ENCODE results near the gene MRPS23.
A peak's percentile ranks its signal among the peaks of the same experiment; 100 is the strongest.

The MRPS23 gene

DNA sequence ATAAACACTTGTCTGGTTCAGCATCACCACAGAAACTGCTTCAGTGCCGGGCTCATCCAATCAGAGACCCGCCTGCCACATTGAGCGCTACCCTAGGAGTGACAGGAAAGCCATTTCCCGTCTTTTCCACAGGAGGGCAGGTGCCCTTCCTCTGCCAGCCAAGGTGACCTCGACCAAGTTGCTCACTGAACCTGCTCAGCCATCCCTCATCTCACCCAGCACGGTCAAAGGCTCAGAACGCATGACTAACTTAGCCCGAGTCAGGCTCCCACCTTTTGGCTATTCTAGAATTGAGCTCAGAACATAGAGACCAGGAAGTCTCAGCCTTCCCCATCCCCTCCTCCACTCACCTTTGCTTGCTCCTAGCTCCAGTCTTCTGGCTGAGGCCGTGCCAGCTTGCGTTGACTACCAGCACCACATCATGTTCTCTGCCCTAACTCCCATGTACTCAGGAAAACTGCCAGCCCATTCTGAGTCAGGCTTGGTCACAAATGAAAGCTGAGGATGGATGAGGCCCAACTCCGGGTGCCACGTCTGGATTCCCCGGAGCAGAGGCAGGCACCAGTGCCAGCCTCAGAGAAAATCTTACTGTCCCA, 15.6 kb downstream of the MRPS23 start:
- no peak for DNase-seq

DNA sequence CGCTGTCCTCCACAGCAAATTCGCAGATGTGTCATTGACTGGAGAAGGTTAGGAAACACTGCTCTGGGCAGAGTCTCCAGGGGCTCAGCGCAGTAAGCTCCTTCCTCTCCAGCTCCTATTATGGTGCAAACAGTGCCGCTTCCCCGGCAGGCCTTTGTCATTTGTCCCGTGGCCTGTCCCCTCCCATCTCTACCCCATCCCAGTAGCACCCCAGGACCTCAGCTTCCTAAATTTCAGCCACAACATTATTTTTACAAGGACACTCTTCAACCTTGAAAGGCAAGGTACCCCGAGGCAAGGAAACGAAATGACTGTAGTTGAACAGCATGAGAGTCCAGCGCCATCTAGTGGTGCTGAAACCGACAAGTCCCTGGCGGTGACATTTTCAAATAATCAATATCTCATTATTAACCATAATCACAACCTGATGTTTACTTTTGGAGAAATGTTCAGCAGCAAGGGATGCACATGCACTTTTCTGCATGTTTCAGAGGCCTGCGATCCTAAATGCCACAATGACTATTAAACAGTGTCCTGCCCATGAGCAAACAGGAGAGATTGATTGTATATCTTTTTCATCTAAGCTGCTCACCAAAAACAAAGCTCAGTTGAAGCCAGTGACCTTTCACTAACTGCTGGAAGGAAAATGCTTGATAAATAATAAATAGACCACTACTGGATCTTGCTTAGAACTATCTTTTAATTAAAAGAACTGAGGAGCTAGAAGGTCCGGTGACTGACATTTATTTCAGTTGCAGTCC, 16.5 kb downstream of the MRPS23 start:
- DNase-seq = peak; percentile 59

DNA sequence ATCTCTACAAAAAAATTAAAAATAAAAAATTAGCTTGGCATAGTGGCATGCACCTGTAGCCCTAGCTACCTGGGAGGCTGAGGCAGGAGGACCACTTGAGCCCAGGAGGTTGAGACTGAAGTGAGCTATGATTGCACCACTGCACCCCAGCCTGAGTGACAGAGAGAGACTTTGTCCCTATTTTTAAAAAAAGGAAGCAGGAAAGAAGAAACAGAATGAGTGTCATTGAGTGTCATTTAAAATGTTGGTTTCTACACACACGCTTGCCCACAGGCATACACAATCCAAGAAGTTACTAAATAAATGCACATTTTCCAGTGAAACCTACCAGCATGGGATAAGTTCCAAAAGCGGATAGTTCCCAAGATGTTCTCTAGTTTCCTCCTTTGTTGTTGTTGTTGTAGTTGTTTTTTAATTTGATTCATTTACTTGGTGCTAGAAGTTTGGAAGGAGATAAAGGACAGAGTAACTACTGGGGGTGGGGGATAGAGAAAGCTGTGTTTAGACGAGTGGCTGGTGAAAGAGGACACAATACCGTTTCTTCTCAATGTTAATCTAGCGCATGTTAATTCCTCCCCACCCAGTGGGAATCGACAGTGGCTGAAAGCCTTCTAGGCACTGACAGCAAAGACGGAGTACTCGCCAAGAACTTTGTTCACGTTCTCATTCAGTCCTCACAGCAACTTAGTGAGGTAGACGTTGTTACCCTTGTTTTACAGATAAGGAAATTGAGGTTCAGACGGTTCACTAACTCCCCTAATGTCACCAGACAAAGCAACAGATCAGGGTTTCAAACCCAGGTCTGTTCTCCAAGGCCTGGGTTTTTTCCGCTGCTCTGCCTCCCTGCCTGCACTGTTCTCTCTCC, 17.3 kb downstream of the MRPS23 start:
- DNase-seq = no peak

DNA sequence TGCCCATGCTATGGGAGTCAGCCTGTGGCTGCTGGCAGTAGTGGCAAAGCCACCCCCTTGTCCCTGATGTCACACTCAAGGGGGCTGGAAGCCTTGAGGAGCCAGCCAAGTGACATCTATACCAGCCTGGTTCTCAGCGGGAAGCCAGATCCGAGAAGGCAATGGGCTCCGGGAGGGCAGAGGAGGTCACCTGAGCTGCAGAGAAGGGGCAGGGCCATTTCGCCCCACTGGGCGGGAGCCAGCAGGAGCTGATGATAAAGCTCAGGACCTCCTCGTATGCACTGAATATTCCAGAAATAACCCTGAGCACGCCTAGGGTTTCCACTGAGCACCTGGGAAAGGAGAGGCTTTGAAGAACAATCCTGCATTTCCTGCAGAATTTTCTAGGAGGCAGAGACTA, 19.0 kb downstream of the MRPS23 start:
- DNase-seq = no peak

DNA sequence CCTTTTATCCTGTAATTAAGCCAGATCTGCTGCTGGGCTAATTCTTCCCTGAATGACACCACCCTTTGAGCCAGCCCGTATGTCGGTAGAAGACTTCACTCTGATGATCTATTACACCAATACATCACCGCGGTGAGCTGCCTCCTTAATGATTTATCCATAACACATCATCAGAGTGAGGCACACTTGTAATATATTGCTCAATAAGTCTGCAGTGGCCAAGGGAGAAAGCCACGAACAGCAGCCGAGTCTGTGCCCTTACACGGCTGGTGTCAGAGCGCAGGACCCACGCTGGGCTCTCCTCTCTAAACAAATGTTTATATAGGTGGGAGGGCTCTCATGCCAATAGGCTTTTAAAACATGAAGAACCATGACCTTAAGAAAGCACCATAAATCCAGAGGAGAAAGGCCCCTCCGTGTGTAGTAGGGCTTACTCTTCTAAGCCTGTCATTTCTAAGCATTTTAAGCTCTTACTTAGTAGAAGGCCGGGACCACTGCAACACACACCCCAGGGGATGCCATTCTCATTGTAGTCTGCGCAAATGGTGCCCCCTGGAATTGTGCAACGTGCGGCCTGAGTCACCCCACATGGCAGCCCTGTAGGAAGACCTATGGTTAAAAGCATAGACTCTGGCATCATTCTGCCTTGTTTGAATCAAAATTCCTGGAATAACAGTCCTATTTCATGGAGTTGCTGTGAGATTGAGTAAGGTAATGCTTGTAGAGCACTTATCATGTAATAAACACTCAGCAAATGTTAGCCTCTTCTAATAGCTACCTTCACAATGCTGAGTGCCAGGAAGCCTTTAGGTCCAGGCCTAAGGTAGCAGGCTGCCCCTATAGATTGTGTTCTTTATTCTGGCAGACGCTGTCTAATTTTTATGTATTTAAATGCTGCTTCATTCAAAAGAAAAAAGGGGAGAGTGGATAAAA, 26.1 kb downstream of the MRPS23 start:
- no peak for DNase-seq

DNA sequence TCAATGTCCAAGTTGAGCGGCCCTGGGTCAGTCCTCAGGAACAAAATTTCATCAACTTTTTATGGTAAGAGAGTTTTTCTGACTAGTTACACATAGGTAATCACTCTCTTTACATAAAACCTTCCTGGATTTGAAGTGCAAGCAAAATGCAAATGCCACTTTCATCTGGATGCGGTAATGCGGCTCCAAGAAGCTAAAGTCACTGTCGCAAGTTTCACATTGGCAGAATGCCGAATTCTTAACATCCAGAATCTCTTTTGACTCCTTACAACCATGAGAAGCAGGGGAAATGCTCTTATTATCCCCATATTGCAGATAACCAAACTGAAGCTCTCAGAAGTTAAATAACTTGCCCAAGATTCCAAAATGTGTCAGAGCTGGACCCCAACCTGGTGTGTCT, 30.0 kb downstream of the MRPS23 start:
- no peak for DNase-seq

DNA sequence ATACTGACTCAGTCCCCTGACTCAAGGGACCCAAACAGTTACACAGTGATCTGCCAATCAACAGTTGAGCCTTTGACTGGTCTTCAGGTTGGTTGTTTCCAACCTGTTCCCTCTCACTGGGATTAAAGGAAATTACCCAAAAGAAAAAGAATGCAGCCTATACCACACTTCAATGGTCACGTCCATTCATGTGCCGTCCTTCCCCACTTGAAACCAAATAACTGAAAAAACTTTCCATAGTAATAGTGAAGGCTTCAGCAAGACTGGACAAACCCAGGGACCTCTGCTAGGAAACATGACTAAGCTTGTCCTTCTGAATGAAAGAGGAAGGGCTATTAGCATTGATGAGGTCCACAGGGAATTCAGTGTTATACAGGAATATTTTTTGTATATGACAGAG, 30.6 kb downstream of the MRPS23 start:
- no peak for DNase-seq

DNA sequence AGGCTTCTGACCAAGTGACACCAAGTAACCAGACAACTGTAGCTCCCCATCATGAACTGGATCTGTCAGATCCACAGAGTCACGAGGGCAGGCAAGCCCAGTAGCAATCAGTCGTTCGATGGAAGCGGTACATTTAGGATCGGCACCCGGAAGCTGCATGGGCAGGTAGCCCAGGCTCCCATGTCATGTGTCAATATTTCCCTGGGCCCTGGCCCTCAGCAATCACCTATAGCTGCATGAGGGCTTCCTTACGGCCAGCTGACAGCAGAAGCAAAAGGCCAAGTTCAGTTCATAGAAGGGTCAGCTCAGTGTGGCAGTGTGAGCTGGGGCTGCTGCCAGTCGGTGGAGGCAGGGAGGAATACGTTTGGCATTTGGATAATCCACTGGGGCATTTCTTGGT, 31.8 kb downstream of the MRPS23 start:
- DNase-seq = no peak

DNA sequence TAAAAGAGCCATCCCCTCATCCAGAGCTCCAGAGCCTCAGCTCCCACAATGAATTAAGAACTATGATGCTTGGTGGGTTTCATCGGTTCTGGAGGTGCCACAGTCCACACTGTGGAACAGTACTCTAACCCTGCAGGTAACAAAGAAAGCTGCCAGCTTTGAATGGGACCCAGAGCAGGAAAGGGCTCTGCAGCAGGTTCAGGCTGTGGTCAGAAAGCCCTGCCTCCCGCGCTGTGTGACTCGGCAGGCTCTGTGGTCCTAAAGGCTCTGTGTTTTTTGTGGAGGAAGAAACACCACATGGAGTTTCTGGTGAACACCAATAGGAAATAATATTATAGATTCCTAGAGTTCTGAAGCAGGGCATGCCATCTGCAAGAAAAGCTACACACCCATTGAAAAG, 32.5 kb downstream of the MRPS23 start:
- no peak for DNase-seq

DNA sequence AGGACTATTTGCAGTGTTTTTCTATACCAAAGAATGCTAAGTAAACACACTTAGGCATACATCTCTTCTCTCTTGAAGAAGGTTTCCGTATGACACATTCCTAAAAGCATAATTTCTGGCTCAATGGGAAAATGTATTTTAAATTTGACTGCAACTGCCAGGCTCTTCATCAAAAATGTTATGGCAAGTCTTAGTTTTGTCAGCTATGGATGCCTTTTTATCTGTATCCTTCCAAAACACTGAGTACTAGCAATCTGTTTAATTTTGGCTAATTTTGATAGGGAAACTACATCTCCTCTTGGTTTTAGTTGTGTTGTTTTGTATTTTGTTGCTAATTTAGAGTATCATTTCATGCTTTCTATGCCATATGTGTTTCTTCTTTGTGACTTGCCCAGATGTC, 35.4 kb downstream of the MRPS23 start:
- no peak for DNase-seq

DNA sequence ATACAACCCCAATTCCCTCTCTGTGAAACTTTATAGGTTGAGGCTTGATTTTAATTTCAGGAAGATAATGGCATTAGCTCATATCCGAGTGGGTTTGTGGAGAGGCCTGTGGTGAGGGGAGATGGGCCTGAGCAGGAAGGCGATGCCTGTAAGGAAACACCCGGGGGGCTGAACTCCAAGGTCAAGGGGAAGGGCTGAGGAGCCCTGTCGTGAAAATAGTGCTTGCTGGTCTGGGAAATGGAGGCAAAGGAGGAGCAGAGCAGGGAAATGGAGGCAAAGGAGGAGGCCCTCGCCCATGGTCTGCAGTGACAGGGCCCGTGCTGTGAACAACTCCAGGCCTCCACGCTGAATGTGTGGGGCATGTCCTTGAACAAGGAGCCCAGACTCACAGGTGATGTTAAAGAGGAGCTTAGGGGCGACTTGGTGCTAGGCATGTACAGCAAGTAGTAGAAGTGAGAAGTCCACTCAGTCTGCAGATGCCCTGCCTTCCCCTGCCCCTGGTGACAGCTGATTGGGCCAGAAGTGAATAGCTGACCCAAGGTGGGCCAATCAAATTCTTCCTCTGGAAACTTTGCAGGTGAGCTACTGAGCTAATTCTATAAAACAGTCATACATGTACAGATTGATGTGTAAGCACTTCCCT, 38.1 kb downstream of the MRPS23 start:
- no peak for DNase-seq

DNA sequence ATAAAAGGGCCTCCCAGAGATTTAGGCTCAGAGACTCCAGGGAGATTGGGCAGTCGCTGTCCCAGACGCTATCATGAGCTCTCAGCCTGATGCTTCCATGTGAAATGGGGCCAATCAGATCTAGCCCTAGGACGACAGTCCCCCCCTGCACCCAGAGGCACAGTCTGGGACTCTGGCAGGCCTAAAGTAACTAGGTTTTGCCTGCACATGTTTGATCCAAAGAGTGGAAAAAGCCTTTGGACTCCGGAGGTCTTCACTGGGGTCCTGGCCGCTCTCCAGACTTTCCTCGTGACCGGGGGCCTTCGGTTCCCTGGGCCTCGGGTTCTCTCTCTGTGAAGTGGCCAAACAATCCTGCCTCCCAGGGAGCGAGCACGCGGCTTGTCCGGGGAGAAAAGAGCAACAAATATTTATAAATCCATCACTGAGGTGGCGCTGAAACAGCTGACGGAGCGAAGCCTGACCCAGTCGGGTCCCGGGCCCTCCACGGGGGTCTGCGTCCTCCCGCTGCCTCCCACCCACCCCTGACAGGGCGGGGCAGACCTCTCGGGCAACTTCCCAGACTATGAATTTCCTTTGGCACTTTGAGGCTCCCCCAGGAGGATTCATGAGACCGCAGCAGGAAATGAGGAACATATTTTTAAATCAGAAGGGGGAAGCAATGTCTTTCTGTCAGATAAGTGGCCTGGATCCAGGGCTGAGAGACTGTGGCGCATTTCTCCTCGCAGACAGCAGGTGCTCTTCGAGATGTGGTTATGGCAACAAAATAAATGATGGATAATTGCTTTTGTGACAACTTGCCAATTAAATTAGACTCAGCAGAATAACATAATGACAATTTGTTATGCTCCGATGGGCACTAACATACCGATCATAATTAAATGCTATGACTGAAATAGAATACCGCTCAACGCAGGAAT, 38.9 kb downstream of the MRPS23 start:
- DNase-seq = no peak

DNA sequence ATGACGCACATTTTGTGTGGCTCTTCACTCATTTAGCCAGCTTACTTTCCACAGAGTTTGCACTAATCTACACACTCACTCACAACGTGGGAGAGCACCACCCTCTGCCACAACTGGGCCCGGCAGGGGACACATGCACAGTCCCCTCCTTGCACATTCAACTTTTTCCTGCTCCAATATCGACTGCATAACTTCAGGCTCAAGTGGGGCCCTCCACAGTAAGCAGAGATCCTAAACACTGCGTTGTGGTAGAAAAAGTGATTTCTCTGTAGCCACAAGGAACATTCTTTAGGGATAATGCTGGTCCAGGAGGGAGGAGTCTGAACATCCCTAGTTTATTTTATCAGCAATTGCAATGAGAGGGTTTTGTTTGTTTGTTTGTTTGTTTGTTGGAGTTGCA, 40.0 kb downstream of the MRPS23 start:
- DNase-seq = no peak

DNA sequence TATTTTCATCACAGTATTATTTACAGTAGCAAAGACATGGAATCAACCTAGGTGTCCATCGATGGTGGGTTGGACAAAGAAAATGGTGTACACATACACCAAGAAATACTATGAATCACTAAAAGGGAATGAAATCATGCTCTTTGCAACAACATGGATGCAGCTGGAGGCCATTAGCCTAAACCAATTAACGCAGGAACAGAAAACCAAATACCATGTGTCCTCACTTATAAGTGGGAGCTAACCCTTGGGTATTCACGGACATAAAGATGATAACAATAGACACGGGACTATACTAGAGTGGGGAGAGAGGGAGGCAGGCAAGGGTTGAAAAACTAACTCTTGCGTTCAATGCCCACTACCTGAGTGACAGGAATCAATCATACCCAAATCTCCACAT, 41.0 kb downstream of the MRPS23 start:
- no peak for DNase-seq

DNA sequence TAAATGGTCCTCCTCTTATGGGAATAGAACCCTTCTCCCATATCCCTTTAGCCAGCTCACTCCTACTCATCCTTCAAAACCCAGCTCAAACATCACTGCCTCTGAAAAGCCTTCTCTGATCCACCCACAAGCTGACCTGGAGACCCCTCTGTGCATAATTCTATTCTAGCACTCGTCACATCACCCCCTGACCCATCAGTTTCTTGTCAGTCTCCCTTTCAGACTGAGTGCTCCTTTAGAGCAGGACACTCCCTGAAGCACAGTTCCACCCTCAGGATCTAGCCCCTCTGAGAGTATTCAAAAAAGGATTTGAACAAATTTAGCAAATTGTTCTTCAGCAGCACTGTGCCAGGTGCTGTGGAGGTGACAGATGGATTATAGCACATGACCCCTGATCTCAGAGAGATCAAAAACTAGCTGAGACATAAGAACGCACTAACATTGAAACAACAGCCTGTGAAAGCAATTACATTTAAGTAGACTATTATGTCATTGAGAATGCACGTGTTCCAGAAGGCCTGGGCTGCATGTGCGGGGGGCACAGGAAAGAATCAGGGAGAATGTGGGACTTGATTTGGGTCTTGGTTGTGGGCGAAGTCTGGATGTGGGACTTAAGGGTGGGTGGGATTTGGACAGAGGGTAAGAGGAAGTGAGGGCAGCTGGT, 43.5 kb downstream of the MRPS23 start:
- no peak for DNase-seq

DNA sequence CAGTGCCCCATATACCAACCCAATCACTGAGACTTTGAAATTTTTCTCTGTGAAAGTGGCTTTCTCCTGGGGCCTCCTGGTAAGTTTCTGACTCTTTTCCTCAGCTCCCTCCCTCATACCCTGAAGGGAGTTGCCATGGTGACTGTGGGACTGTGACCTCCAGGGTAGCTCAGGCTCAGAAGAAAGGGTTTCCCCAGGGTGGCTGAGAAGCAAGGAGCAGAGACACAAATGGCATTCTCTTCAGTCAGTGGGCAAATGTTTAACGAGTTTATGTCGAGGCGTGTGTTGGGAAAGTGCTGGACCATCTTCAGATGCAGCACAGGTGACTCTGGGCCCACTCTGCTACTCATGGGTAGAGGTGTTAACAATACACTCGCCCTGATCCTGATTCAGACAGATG, 46.8 kb downstream of the MRPS23 start:
- no peak for DNase-seq

DNA sequence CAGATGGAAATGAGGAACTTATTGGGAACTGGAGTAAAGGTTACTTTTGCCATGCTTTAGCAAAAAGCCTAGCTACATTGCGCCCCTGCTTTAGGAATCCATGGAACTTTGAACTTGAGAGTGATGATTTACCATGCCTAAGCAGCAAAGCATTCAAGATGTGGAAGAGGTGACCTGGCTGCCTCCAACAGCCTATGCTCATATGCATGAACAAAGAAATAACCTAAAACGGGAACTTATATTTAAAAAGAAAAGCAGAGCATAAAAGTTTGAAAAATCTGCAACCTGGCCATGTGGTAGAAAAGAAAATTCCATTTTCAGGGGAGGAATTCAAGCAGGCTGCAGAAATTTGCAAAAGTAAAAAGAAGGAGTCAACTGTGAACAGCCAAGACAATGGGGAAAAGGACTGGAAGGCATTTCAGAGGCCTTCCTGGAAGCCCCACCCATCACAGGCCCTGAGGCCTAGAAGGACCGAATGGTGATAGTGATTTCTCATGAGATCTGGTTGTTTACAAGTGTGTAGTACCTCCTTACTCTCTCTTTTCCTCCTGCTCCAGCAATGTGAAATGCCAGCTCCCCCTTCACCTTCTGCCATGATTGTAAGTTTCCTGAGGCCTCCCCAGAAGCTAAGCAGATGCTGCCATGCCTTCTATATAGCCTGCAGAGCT, 48.7 kb downstream of the MRPS23 start:
- no peak for DNase-seq

DNA sequence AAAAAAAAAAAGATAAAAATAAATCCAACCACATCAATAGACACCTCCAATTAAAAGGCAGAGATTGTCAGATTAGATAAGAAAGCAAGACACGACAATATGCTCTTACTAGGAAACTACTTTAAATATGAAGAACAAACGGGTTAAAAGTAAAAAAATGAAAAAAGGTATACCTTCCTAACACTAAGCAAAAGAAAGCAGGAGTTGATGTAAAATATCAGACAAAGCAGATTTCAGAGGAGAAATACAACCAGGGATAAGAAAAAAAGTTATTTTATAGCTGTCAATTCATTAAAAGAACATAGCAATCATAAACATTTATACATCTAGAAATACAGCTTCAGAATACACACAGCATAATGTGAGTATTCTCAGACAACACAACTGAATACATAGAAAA, 55.0 kb downstream of the MRPS23 start:
- DNase-seq = no peak

DNA sequence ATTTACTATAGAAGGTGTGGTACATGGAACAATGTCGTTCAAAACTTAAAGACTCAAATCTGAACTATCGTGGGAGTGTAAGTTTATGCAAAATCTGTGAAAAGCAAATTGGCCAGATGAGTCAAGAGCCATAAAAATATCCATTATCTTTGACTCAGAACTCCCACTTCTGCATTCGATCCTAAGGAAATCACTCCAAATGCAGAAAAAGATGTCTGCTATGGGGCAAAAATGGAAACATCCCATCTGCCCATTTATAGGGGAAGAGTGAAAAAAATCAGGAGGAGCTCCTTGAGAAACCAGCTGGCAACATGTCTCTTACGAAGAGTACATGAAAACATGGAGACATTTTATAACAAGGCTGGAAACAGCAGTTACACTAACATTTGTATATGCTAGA, 61.1 kb downstream of the MRPS23 start:
- DNase-seq = no peak

DNA sequence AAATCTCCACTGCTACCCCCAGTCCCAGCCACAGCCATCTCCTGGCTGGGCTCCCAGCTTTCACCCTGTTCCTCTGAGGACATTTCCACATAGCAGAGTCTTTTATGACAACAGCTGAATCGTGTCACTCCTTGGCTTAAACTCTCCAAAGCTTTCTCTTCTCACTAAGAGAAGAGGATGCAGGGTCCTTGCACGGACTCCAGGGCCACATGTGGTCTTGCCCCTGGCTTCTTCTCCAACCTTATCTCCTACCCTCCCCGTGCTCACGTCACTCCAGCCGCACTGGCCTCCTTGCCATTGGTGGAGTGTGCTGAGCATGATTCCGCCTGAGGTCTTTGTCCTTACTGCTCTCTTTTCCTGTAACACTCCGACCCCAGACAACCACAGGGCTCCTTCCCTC, 64.8 kb downstream of the MRPS23 start:
- DNase-seq = no peak

Data from activated T-cell treated with anti-CD3 and anti-CD28 coated beads for 4 hours (primary cell).